HCT116 (cell line): Measurements from ENCODE around the gene SLC6A19. TPM values are rescaled to one million over a fixed set of nuclear protein-coding genes. Genes with fewer than 3 reads are reported as not detected.

ENCODE experiments used
- ATAC-seq: fragments of 200-7000 bp; cut with Tn5 transposase; 2 replicates; pipeline ENCODE4 v1.9.1; 2020; ENCODE audit warnings: mild to moderate bottlenecking, moderate library complexity
- BruUV-seq: library from RNA; stranded (reverse); fragments of 400-500 nt; replicated peaks from 2 replicates; lab custom pipeline; 2021; lab: Mats Ljungman, UMichigan
- CTCF ChIA-PET: fragments of 300-600 bp; sonication (Branson Sonifier 250); formaldehyde crosslinking; loops from one replicate; lab custom pipeline; 2021; ENCODE audit warnings: antibody characterized with exemption; lab: Charles Lee
- POLR2A ChIA-PET: fragments of 300-600, 350-600 bp; sonication (Branson Sonifier 250); formaldehyde crosslinking; loops from one replicate; lab custom pipeline; 2021; ENCODE audit warnings: antibody characterized with exemption; lab: Charles Lee
- RAD21 ChIA-PET, 2 experiments: fragments of 300-600 bp; sonication (Branson Sonifier 250); formaldehyde crosslinking; loops; one replicate each; lab custom pipeline; 2023; ENCODE audit warnings: low total read pairs in 2 of 2; ENCODE audit not compliant: uncharacterized antibody in 2 of 2, unreplicated experiment in 2 of 2, low non-redundant PET in 1 of 2; lab: Charles Lee
- DNase-seq: peaks from one replicate; pipeline ENCODE4 v3.0.0-alpha.2; 2010; ENCODE audit warnings: low read depth, low spot score
- H2AFZ ChIP-seq: fragments of 200-600 bp; shearing (Covaris generic), sonication (generic); 2 replicates; pipeline ENCODE4 v1.6.1; 2017; ENCODE audit warnings: low read depth, mixed run types, mixed read lengths, antibody characterized with exemption, low read length; ENCODE audit not compliant: poor library complexity, severe bottlenecking
- H3K27ac ChIP-seq: 2 replicates; pipeline ENCODE4 v1.5.1; 2012; ENCODE audit warnings: low read depth, low read length
- H3K27me3 ChIP-seq: fragments of 200-600 bp; sonication (generic); 2 replicates; pipeline ENCODE4 v1.6.1; 2016; ENCODE audit warnings: mixed run types, low read length, mixed read lengths; ENCODE audit not compliant: insufficient read depth
- H3K36me3 ChIP-seq, 2 experiments: fragments of 200-500 bp in 1 of 2; fragments of 200-600 bp in 1 of 2; sonication (Bioruptor generic) in 1 of 2; sonication (generic) in 1 of 2; 2 replicates each; pipeline versions ENCODE4 v1.5.1 to v1.6.1; 2014 to 2016; ENCODE audit warnings: low read length in 2 of 2, inconsistent platforms in 1 of 2, mixed read lengths in 1 of 2, mixed run types in 1 of 2; ENCODE audit not compliant: insufficient read depth in 2 of 2, control insufficient read depth in 1 of 2
- H3K4me1 ChIP-seq, 2 experiments: fragments of 200-600 bp in 1 of 2; sonication (generic) in 1 of 2; 2 replicates each; pipeline versions ENCODE4 v1.5.1 to v1.6.1; 2012 to 2017; ENCODE audit warnings: low read length in 2 of 2, inconsistent platforms in 1 of 2, mild to moderate bottlenecking in 1 of 2, mixed read lengths in 1 of 2, mixed run types in 1 of 2, moderate library complexity in 1 of 2; ENCODE audit not compliant: insufficient read depth in 2 of 2, control insufficient read depth in 1 of 2
- H3K4me2 ChIP-seq: fragments of 200-600 bp; sonication (generic); 2 replicates; pipeline ENCODE4 v1.6.1; 2017; ENCODE audit warnings: mixed run types, low read length, mixed read lengths
- H3K4me3 ChIP-seq, 2 experiments: fragments of 200-600 bp in 1 of 2; sonication (generic) in 1 of 2; replicated peaks in 1 of 2; 2 replicates each; pipeline ENCODE4 v1.5.1; 2011 to 2016; ENCODE audit warnings: low read length in 2 of 2, control low read depth in 1 of 2, low read depth in 1 of 2, mild to moderate bottlenecking in 1 of 2, mixed read lengths in 1 of 2, mixed run types in 1 of 2
- H3K79me2 ChIP-seq: fragments of 200-600 bp; sonication (generic); 2 replicates; pipeline ENCODE4 v1.6.1; 2017; ENCODE audit warnings: mild to moderate bottlenecking, mixed run types, low read length, moderate library complexity, mixed read lengths; ENCODE audit not compliant: insufficient read depth
- H3K9ac ChIP-seq: fragments of 200-600 bp; sonication (generic); 2 replicates; pipeline ENCODE4 v1.6.1; 2016; ENCODE audit warnings: low read length, mixed read lengths
- H3K9me2 ChIP-seq: fragments of 200-600 bp; sonication (generic), shearing (Covaris generic); 2 replicates; pipeline ENCODE4 v1.6.1; 2017; ENCODE audit warnings: mixed run types, mild to moderate bottlenecking, moderate library complexity; ENCODE audit not compliant: insufficient read depth
- H3K9me3 ChIP-seq, 2 experiments: fragments of 200-500 bp in 1 of 2; fragments of 200-600 bp in 1 of 2; sonication (Bioruptor generic) in 1 of 2; sonication (generic) in 1 of 2; 2 replicates each; pipeline ENCODE4 v1.6.1; 2014 to 2017; ENCODE audit warnings: low read length in 2 of 2, mixed read lengths in 2 of 2, inconsistent platforms in 1 of 2, low read depth in 1 of 2, mild to moderate bottlenecking in 1 of 2, mixed run types in 1 of 2, moderate library complexity in 1 of 2; ENCODE audit not compliant: control insufficient read depth in 1 of 2, insufficient read depth in 1 of 2
- H4K20me1 ChIP-seq: fragments of 200-600 bp; sonication (generic), shearing (Covaris generic); 2 replicates; pipeline ENCODE4 v1.6.1; 2017; ENCODE audit warnings: mixed run types, mild to moderate bottlenecking, moderate library complexity; ENCODE audit not compliant: insufficient read depth
- CBX3 ChIP-seq: IDR thresholded peaks from 2 replicates; pipeline ENCODE4 v1.6.1; 2012; ENCODE audit warnings: low read depth
- CEBPB ChIP-seq: IDR thresholded peaks from 2 replicates; pipeline ENCODE4 v1.6.1; 2012; ENCODE audit warnings: low read depth
- ELF1 ChIP-seq: IDR thresholded peaks from 2 replicates; pipeline ENCODE4 v1.6.1; 2012; ENCODE audit warnings: low read depth, borderline replicate concordance
- EZH2 ChIP-seq: fragments of 200-600 bp; sonication (generic); IDR thresholded peaks from 2 replicates; pipeline ENCODE4 v1.6.1; 2017; ENCODE audit warnings: antibody characterized with exemption, mixed run types
- EZH2phosphoT487 ChIP-seq: fragments of 200-600 bp; IDR thresholded peaks from 2 replicates; pipeline ENCODE4 v1.6.1; 2018; ENCODE audit warnings: antibody characterized with exemption, borderline replicate concordance
- FOSL1 ChIP-seq: IDR thresholded peaks from 2 replicates; pipeline ENCODE4 v1.6.1; 2012; ENCODE audit warnings: low read depth
- JUND ChIP-seq: IDR thresholded peaks from 2 replicates; pipeline ENCODE4 v1.6.1; 2012
- POLR2A ChIP-seq: IDR thresholded peaks from 2 replicates; pipeline ENCODE4 v1.7.0; 2011; ENCODE audit warnings: borderline replicate concordance; ENCODE audit not compliant: insufficient read depth, insufficient read length; ENCODE audit errors: extremely low read depth
- POLR2AphosphoS5 ChIP-seq: IDR thresholded peaks from 2 replicates; pipeline ENCODE4 v1.6.1; 2011; ENCODE audit warnings: mild to moderate bottlenecking, low read depth, low read length, moderate library complexity
- RAD21 ChIP-seq: IDR thresholded peaks from 2 replicates; pipeline ENCODE4 v1.6.1; 2012; ENCODE audit warnings: low read depth, mild to moderate bottlenecking
- SIN3A ChIP-seq: IDR thresholded peaks from 2 replicates; pipeline ENCODE4 v1.6.1; 2012; ENCODE audit warnings: low read depth
- TCF7L2 ChIP-seq: IDR thresholded peaks from 2 replicates; pipeline ENCODE4 v1.7.0; 2011; ENCODE audit warnings: borderline replicate concordance, inconsistent platforms; ENCODE audit not compliant: insufficient read depth, insufficient read length; ENCODE audit errors: extremely low read depth
- ZNF274 ChIP-seq: fragments of 200-500 bp; sonication (Bioruptor generic); IDR thresholded peaks from 2 replicates; pipeline ENCODE4 v1.6.1; 2014; ENCODE audit warnings: mild to moderate bottlenecking, low read depth, low read length, inconsistent platforms
- intact Hi-C: fragments of 100-400 bp; cut with micrococcal nuclease; formaldehyde crosslinking; loops from 2 replicates; pipeline ENCODE4 v1.10.0; 2022
- total RNA-seq: library from RNA; stranded (reverse); gene quantifications from one replicate; pipeline ENCODE4 v1.2.1, GENCODE V29; 2021; ENCODE audit not compliant: unreplicated experiment
- TF ChIP-seq, protein P1 (sequence below): IDR thresholded peaks from 2 replicates; pipeline ENCODE4 v1.6.1; 2012
- TF ChIP-seq, protein P2 (sequence below): IDR thresholded peaks from 2 replicates; pipeline ENCODE4 v1.6.1; 2012; ENCODE audit warnings: low read depth
- TF ChIP-seq, protein P3 (sequence below), 3 experiments: fragments of 200-600 bp in 1 of 3; sonication (generic) in 1 of 3; IDR thresholded peaks in 2 of 3; conservative IDR thresholded peaks in 1 of 3; 2 replicates each; pipeline ENCODE4 v1.5.1; 2012 to 2017; ENCODE audit warnings: low read depth in 2 of 3, low read length in 2 of 3, antibody characterized with exemption in 1 of 3, borderline replicate concordance in 1 of 3, control low read depth in 1 of 3, mild to moderate bottlenecking in 1 of 3, mixed read lengths in 1 of 3, mixed run types in 1 of 3, moderate library complexity in 1 of 3; ENCODE audit not compliant: insufficient read depth in 1 of 3

Gene SLC6A19
- total RNA-seq, 1 experiment from 2014 or later, result not detected

DNA sequence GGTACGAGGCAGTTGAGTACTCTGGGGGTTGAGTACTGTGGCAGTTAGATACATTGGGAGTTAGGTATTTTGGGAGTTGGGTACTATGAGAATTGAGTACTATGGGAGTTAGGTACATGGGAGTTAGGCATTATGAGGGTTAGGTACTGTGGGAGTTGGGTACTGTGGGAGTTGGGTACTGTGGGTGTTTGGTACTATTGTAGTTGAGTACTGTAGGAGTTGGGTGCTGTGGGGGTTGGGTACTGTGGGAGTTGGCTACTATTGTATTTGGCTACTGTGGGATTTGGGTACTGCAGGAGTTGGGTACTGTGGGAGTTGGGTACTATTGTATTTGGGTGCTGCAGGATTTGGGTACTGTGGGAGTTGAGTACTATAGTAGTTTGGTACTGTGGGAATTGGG is 4.8 kb upstream of the SLC6A19 start:
- H3K4me1 ChIP-seq, result 0 out of 4 replicates have a peak, but pooled peaks cover 0 to 3% of the 10 kb centered on the region in 2 experiments
- no peak for TF ChIP-seq POLR2A
- TF ChIP-seq JUND, result no peak
- TF ChIP-seq, protein P1, sequence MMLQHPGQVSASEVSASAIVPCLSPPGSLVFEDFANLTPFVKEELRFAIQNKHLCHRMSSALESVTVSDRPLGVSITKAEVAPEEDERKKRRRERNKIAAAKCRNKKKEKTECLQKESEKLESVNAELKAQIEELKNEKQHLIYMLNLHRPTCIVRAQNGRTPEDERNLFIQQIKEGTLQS, result no peak
- TF ChIP-seq EZH2phosphoT487, result no peak
- no peak for TF ChIP-seq ZNF274
- no peak for TF ChIP-seq TCF7L2
- no peak for TF ChIP-seq FOSL1
- TF ChIP-seq, protein P2, sequence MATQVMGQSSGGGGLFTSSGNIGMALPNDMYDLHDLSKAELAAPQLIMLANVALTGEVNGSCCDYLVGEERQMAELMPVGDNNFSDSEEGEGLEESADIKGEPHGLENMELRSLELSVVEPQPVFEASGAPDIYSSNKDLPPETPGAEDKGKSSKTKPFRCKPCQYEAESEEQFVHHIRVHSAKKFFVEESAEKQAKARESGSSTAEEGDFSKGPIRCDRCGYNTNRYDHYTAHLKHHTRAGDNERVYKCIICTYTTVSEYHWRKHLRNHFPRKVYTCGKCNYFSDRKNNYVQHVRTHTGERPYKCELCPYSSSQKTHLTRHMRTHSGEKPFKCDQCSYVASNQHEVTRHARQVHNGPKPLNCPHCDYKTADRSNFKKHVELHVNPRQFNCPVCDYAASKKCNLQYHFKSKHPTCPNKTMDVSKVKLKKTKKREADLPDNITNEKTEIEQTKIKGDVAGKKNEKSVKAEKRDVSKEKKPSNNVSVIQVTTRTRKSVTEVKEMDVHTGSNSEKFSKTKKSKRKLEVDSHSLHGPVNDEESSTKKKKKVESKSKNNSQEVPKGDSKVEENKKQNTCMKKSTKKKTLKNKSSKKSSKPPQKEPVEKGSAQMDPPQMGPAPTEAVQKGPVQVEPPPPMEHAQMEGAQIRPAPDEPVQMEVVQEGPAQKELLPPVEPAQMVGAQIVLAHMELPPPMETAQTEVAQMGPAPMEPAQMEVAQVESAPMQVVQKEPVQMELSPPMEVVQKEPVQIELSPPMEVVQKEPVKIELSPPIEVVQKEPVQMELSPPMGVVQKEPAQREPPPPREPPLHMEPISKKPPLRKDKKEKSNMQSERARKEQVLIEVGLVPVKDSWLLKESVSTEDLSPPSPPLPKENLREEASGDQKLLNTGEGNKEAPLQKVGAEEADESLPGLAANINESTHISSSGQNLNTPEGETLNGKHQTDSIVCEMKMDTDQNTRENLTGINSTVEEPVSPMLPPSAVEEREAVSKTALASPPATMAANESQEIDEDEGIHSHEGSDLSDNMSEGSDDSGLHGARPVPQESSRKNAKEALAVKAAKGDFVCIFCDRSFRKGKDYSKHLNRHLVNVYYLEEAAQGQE, result no peak
- TF ChIP-seq, protein P3, sequence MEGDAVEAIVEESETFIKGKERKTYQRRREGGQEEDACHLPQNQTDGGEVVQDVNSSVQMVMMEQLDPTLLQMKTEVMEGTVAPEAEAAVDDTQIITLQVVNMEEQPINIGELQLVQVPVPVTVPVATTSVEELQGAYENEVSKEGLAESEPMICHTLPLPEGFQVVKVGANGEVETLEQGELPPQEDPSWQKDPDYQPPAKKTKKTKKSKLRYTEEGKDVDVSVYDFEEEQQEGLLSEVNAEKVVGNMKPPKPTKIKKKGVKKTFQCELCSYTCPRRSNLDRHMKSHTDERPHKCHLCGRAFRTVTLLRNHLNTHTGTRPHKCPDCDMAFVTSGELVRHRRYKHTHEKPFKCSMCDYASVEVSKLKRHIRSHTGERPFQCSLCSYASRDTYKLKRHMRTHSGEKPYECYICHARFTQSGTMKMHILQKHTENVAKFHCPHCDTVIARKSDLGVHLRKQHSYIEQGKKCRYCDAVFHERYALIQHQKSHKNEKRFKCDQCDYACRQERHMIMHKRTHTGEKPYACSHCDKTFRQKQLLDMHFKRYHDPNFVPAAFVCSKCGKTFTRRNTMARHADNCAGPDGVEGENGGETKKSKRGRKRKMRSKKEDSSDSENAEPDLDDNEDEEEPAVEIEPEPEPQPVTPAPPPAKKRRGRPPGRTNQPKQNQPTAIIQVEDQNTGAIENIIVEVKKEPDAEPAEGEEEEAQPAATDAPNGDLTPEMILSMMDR (IDR thresholded peaks at IDR 0.05 in 2 of 3, conservative IDR thresholded peaks at IDR 0.05 in 1 of 3; ENCODE audit: borderline replicate concordance in 1 of 3, insufficient read depth in 1 of 3, low read depth in 2 of 3, low read length in 2 of 3), result no peak
- no peak for TF ChIP-seq POLR2AphosphoS5
- TF ChIP-seq ELF1, result no peak
- TF ChIP-seq CEBPB, result no peak
- TF ChIP-seq CBX3, result no peak
- no peak for TF ChIP-seq RAD21
- no peak for TF ChIP-seq EZH2
- TF ChIP-seq SIN3A, result no peak
- ATAC-seq (no peak), DNase-seq (no peak)
- H3K27me3 ChIP-seq, result peaks cover 11% of the 10 kb centered on the region; the same call in 1 of the 2 replicates
- H3K27ac ChIP-seq, result no peak overlapping the region
- no peaks in the 10 kb centered on the region for H4K20me1 ChIP-seq
- H3K79me2 ChIP-seq, result no peaks in the 10 kb centered on the region
- H3K4me3 ChIP-seq, result no peak overlapping the region
- ChIA-PET RAD21 (no interaction called here), CTCF (no interaction called here), POLR2A (no interaction called here)
- no peak overlapping the region for H3K9ac ChIP-seq
- intact Hi-C loops, result no loop called here
- no peaks in the 10 kb centered on the region for H3K9me3 ChIP-seq
- no peak overlapping the region for H3K4me2 ChIP-seq
- no peak overlapping the region for H2AFZ ChIP-seq
- H3K9me2 ChIP-seq, result no peaks in the 10 kb centered on the region
- no peaks in the 10 kb centered on the region for H3K36me3 ChIP-seq
- no TSS peak for BruUV-seq
